GM18867 (cell line): ENCODE results near the gene MARF1.
"Not testable (repeated sequence)": the region's sequence is repeated elsewhere in the genome, so short reads cannot be mapped to it uniquely, and the experiment has no call there.

ENCODE experiments used
- ATAC-seq: cut with Tn5 transposase; IDR thresholded peaks from one replicate; pipeline ENCODE4 v1.9.1; 2021; ENCODE audit warnings: mild to moderate bottlenecking, moderate library complexity; ENCODE audit not compliant: unreplicated experiment

The MARF1 gene

DNA sequence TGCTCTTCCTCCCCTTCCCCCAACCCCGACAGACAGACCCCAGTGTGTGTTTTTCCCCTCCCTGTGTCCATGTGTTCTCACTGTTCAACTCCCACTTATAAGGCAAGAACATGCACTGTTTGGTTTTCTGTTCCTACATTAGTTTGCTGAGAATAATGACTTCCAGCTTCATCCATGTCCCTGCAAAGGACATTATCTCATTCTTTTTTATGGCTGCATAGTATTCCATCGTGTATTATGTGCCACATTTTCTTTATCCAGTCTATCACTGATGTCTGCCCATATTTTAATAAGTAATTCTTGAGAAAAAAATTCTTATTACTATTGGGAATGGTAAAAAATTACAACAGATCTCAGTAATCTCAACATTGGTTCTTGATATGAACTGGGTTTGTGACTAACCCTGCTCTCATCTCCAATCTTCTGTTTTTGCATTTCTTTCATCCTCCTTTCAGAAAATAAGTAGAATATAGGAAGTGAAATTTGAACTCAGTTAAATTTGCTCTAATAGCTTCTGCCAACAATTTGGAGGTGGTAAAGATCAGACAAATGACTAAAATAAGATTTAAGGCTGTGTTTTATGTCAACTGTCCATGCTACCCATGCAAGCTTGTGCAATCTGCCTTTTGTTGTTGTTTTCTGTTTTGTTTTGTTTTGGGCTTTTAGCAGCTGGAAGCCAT is 11.1 kb downstream of the MARF1 start:
- no peak for ATAC-seq

DNA sequence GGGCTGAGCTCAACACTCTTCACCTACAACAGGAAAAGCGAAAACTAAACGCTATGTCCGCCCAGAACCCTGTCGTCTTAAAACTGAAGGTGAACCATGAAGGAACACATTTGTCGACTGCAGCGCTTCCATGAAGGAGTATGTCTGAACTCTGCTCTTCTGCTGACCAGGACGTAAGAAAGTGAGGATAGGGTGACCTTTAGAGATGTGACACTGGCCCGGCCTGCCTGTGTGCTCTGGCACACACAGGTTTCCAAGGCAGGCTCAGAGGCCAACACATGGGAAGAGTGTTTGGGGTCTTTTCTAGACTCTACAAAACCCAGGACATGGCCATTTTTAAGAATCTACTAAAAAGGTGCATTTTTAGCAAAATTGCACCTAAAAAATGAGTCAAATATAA is 21.1 kb downstream of the MARF1 start:
- ATAC-seq, result no peak

DNA sequence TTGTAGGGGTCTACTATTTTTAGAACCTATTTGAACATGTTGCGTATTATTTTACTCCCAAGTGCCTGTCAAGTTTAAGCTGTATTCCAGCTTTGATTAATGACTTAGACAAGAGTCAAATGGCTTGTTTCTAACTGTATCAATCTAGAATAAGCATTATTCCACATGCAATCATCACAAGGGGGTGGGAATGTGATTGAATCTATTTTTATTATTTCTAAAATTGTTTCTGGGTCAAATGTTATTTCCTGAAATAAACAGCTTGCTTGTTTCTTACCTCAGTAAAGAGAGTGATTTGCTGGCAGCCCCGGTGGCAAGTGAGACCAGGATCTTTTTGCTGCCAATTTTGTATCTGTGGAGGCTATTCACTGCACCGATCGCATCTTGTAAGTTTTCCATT is 21.5 kb downstream of the MARF1 start:
- ATAC-seq, result no peak

DNA sequence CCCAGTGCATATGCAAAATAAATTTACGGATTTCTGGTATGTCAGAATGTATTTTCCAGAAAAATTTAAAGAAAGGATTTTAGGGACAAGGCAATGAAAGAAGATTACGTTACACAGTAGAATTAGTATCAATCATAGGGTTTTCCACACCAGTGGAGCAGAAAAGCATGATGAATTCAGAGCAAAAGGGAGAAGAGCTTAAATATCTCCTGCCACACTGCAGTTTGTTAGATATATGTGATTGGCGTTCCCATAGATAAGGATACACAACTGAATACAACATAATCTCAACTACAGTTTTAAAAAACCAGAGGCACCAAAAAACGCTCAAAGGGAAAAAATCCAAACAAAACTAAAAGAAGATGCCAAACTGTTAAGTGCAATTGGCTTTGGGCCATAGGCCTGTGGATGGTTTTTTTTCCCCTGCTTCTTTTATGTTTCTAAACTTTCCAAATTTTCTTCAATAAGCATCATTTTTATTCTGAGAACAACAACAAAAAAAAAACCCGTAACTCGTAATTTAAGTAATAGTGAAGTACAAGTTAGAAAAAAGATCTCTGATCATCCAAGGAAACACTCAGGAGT is 22.3 kb downstream of the MARF1 start:
- ATAC-seq, result no peak

DNA sequence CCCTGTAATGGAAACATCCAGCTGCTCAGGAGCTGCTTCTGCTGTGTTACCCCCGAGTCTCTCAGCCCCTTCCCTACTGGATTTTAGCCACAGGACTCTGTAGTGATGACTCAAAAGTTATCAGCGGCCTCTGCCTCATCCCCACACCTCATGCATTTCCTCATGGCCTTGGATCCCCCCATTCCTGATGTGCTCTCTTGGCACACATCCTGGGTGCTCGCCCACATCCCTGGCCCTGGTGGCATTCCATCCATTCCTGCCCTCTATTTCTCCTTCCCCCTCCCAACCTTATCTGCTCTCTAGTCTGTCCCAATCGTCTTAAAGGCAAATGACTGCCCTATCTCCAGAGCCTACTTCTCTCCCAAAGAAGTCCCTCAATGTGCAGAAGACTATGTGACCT is 24.6 kb downstream of the MARF1 start:
- ATAC-seq, result no peak

DNA sequence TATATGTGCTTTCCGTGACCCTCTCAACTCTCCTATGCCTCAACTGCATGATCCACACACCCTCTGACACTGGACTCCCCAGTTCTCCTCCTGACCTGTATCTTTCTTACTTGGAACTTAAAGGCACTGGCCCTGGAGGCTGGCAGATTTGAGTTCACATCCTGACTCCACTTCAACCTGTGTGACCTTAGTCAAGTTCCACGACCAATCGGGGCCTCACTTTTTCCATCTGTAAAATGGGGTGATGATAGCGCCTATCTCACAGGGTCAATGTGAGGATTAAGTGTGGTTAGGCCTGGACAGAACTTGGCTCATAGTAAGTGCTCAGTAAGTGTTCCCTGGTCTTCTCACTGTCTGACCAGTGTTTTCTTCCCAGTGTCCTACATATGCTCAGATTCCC is 25.1 kb downstream of the MARF1 start:
- no peak for ATAC-seq

DNA sequence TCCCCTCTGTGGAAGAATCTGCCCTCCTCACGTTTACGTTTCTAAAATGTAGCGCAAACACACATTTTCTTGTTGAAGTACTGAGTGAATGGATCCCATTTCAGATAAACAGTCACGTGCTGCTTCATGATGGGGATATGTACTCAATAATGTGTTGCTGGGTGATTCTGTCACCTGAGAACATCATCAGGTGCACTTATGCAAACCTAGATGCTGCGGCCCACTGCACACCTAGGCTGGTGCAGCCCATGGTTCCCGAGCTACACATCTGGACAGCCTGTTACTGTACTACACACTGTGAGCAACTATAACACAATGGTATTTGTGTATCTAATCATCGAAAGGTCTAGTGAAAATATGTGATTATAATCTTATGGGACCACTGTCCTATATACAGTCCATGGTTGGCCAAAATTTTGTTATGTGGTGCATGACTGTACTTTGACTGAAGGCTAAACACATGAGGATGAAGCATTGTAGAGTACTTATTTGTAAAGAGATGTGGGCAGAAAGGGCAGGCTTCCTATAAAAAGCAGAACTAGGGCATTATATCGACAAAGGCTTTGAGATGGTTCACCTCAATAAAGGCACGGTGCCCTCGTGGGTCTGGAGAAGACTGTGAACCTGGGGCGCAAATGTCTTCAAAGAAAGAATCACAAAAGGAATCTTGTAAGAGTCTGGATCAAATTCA is 26.3 kb downstream of the MARF1 start:
- ATAC-seq, result no peak

DNA sequence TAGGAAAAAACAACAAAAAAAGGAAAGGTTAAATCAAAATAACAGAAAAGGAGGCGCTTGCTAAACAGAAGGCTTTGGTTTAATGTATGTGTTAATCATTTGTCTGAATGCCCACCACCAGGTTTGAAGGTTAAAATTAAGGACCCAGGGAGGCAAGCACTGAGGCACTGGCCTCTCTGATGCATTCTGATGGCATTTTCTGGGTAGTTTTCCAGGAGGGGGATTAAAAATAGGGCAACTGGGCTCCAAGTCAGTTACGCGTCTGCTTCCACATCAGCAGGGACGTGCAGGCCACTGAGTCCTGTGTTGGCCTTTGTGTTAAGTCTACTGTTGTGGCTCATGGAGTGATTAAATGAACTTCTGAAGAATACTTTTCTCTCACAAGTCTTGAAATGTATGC is 26.9 kb downstream of the MARF1 start:
- no peak for ATAC-seq

DNA sequence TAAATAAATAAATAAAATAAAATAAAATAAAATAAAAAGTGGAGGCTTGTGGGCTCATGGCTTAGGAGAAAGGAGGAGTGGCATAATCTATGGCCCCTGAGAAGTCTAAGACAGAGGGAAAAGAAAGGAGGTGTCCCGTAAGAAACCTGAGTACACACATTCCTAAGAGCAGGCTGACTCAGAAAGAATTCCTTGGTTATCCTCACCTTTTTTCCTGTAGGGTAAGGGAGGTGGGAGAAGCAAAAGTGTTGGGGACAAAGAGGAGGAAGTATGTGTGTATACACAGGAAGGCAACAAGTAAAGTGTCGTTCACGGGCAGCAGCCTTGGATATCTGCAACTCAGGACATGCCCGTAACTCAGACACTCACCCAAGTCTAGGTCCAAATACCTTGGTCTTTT is 29.3 kb downstream of the MARF1 start:
- ATAC-seq, result no peak

DNA sequence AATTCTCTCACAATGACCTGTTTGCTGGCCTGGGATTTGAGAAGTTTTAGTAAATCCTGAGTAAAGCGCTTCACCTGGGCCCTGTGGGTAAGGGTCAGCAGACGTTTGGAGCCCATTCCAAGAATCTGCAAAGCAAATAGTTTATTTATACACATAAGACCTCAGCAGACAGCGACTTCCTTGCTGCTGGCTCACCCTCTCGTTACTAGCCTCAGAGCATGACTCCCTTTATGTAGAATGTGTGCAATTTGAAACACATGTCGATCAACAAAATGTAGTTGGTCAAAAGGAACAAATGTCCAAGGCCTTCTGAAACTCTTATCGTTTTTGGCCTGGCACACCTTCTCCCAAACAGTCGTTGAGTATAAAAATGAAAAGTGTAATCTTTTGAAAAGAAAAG is 31.3 kb downstream of the MARF1 start:
- ATAC-seq, result no peak

DNA sequence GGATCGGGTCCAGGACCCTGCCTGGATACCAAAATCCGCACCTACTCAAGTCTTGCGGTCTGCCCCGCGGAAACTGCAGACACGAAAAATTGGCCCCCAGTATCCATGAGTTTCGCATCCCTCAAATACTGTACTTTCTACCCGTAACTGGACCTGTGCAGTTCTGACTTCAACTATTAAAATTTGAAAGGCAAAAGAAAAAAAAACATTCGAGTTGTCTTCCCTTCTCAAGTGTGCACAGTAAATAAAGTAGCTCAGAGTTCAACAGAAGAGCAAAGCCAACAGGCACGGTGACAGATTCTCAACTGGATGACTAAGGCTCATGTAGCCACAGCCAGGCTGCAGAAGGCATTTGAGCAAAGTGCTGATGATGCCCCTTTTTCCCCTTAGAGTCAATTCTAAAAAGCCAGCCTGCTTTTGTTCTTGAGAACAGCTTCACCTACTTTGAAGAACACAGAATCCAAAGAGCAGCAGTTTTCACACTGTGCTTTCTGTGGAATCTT is 32.5 kb downstream of the MARF1 start:
- no peak for ATAC-seq

DNA sequence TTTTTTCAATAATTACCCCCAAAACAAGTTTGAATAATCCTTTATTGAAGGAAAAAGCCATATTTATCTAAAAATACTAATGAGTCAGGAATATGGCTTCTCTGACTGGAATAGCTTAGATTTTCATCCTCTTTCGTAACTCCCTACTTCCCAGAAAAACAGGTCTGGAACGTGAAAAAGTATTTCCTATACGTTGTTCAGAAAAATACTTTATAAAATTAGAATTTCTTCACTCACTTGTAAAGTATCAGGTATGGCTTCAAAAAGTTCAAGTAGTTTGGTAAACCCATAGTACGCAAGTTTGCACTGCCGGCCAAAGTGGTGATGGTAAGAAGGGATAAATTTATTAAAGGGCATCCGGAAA is 33.7 kb downstream of the MARF1 start:
- ATAC-seq, result no peak

DNA sequence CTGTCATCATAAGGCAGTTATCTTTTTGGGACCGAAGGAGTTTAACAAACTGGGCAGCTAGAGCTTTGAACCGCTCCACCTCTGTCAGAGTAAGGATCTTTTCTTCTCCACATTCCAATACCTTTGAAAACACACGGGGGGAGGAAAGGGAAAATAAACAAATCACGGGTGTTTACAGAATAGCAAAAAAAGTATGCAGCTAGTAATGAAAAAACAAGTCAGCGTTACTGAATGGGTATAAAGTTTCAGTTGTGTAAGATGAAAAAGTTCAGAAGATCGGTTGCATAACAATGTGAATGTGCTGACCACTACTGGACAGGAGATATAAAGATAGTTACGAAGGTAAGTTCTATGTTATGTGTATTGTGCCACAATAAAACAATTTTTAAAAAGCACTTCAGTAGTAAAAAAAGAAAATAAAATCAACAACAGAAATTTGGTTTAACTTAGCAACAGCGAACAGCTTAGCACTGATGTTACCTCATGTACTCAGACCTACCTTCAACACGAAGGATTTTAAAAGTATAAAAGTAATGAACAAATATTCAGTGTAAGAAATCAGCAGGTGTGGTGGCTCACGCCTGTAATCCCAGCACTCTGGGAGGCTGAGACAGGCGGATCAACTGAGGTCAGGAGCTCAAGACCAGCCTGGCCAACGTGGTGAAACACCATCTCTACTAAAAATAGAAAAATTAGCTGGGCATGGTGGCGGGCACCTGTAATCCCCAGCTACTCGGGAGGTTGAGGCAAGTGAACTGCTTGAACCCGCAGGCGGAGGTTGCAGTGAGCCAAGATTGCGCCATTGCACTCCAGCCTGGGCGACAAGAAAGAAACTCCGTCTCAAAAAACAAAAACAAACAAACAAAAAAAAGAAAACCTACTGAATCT is 34.3 kb downstream of the MARF1 start:
- ATAC-seq, result no peak

DNA sequence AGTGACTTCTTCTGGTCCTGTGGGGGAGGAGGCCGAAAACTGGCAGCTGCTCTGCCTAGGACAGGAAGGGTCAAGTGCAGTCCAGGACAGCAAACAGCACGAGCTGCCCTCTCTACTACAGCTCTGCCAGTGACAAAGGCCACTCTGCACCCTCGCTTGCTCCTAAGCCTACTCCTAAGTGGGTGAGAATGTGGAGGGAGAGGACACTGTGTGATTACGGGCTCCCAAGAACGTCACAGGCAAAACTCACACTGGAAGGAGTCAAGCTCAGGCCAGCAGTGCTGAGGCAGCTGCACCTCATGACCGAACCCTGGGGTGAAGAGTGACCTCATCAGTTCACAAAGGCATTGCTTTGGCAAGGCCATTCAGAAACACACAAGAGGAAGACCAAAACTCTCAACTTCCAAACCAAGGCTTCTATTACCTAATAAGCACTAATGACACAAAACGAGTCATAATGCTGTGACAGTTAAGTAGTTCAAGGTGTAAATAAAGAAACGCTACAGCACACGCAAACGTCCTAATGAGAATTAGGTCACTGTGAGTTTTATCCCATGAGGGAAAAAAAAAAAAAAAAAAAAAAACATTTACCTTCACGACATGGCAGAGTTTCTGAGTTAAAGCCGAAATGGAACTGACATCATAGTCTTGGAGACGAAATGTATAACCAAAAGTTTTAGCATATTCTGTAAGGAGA is 35.1 kb downstream of the MARF1 start:
- ATAC-seq, result no peak

DNA sequence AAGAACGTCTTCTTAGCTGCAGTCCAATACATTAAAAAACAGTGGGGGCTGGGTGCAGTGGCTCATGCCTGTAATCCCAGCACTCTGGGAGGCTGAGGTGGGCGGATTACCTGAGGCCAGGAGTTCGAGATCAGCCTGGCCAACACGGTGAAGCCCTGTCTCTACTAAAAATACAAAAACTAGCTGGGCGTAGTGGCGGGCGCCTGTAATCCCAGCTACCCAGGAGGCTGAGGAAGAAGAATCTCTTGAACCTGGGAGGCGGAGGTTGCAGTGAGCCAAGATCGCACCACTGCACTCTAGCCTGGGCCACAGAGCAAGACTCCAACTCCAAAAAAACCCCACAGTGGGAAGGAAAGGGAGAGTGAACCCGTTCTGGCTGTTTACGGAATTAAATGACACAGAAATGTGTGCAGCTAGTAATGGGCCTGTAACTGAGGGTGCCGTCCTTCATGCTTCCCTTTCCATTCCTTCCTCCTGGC is 35.7 kb downstream of the MARF1 start:
- not testable (repeated sequence) for ATAC-seq

DNA sequence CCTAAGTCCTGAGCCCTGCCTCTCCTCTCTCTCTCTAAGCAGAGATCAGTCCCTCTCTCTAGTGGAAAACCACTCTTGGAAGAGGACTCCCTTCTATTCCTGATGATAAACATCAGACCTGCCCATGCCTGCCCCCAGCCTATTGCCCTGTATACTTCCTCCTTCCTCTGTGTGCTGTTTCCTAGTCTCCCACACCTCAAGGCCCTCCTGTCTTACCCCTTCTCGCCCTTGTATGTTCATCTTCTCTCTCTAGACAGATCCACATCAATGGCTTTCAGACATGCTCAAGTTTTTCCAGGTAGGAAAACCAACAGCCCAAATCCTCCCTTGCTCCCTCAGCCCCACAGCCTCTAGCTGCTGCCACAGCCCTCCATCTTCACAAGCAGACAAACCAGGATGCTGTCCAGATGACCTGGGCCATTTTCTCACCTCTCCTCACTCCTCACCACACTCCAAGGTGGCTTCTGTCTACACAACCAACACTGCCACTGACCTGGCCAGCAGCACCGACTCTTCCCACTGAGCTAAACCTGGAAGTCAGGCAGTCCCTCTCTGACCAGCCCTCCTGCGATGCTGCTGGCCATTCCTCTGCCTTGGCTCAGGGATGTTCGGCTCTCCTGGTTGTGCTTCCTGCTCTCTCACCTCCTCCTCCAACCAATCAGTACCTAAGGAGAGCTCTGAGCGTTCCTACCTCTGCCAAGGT is 36.3 kb downstream of the MARF1 start:
- no peak for ATAC-seq

DNA sequence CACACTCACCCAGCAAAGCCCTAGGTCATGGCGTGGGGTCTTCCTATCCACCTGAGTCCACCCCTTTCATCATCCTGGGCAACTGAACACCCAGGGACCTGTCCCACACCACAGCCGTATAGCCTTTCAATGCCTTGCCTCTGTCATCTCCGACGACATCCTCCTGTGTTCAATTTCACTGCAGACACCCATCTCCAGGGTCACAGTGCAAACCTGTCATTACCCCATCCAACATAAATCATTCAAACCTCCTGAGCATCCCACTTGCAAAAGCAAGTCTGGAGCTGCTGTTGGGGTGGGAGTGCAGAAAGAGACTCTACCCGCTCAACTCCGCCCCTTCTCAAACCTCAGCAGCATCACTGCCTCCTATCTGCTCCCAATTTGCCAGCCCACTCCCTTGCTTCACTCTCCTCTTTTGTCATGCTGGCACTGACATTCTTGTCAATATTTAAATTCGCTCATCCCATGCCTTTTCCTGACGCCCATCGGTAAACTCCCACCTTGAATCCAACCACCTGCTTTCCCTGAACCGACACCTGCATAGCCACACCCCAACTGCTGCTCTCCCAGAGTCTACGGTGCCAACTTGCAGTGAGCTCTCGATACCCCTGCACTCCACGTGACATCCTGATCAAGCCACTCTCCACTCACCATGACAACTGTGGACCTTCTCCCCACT is 37.0 kb downstream of the MARF1 start:
- no peak for ATAC-seq

DNA sequence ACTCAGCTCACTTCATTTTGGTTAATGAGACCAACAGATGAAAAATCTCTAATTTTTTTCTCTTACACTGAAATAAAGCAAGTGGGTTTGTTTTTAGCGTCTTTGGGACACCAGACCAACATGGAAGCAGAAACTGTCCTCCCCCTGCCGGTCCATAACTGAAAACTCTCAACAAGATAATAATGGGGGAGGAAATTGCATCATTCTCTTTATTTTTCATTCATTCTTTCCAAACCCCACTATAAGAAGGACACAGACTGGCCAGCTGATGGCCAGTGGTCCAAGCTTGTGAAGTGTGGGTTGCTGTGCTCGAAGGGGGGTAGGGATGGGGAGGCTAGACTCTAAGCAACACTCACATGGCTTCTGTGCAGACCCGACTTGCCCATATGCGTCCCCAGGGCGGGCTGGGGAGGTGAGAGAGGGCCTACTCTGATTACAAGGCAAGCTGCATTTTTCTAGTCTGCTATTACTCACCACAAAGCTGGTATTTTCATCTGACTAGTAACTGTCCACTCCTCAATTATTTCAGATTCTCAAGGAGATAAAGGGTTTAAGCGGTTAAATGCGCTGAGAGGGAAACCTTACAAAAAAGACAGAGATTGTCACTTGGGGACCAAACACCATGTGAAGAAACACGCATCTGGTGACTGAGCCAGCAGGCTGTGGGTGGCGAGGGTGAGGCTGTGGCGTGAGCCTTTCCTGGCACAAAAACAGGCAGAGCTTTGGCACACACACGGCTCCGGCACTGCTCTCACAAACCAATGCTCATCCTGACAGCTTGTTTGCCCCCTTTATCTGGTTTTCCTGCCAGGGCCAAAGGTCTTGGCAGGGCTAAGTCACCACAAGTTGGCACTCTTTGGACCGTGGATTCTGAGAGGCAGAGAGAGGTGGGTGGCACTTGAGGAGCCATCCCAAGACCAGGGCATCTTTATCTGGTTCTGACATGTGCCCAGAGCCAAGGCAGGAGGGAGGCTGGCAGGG is 38.2 kb downstream of the MARF1 start:
- no peak for ATAC-seq
